A549 (cell line): ENCODE data around the gene VASN. TPM values are rescaled to one million over a fixed set of nuclear protein-coding genes. Genes with fewer than 3 reads are reported as not detected.

ENCODE experiments used
- ATAC-seq, 2 experiments: fragments of 200-7000 bp in 1 of 2; fragments of >200 bp in 1 of 2; cut with Nextera tagmentation in 1 of 2; cut with Tn5 transposase in 1 of 2; 3 replicates each; pipeline versions ENCODE4 v1.8.0 to v1.9.1; 2018 to 2020; ENCODE audit warnings: mild to moderate bottlenecking in 1 of 2, moderate library complexity in 1 of 2
- CTCF ChIA-PET: fragments of 300-600 bp; sonication (Branson Sonifier 250); formaldehyde crosslinking; extraction: SDS; loops from one replicate; lab custom pipeline; 2021; ENCODE audit warnings: antibody characterized with exemption, inconsistent platforms; lab: Yijun Ruan, JAX
- POLR2A ChIA-PET: fragments of 350-600 bp; formaldehyde crosslinking; extraction: SDS; loops from one replicate; lab custom pipeline; 2021; ENCODE audit warnings: antibody characterized with exemption, inconsistent platforms; lab: Yijun Ruan, JAX
- DNase-seq, 2 experiments: peaks; one replicate each; pipeline versions ENCODE4 v3.0.0 to v3.0.0-alpha.2; 2011 to 2016; ENCODE audit warnings: low read depth in 1 of 2, low spot score in 1 of 2
- FAIRE-seq: peaks from 2 replicates; lab custom pipeline; 2011; peaks lifted over from hg19 to GRCh38; lab: Jason Lieb, UNC
- H3K27ac ChIP-seq, 2 experiments: fragments of >200 bp; sonication (Bioruptor Twin); formaldehyde crosslinking; 3 replicates each; pipeline ENCODE4 v1.5.1; 2016 to 2017
- H3K4me1 ChIP-seq: fragments of >200 bp; sonication (Bioruptor Twin); formaldehyde crosslinking; 3 replicates; pipeline ENCODE4 v1.6.1; 2016
- H3K4me2 ChIP-seq: fragments of >200 bp; sonication (Bioruptor Twin); formaldehyde crosslinking; 3 replicates; pipeline ENCODE4 v1.6.1; 2016
- H3K4me3 ChIP-seq: fragments of >200 bp; sonication (Bioruptor Twin); formaldehyde crosslinking; 3 replicates; pipeline ENCODE4 v1.5.1; 2016
- H3K9me3 ChIP-seq: fragments of >200 bp; sonication (Bioruptor Twin); formaldehyde crosslinking; 3 replicates; pipeline ENCODE4 v1.6.1; 2016
- CEBPB ChIP-seq, 2 experiments: fragments of >200 bp in 1 of 2; sonication (Bioruptor Twin) in 1 of 2; formaldehyde crosslinking in 1 of 2; IDR thresholded peaks; 2 replicates each; pipeline ENCODE4 v1.6.1; 2012 to 2016
- CHD4 ChIP-seq: fragments of 200-600 bp; sonication (generic); IDR thresholded peaks from 2 replicates; pipeline ENCODE4 v1.6.1; 2016; ENCODE audit warnings: antibody characterized with exemption, mild to moderate bottlenecking, borderline replicate concordance
- HDAC2 ChIP-seq: fragments of 200-600 bp; sonication (generic); IDR thresholded peaks from 2 replicates; pipeline ENCODE4 v1.6.1; 2016
- HOXB13 ChIP-seq: fragments of 250-450 bp; sonication (Bioruptor Pico); IDR thresholded peaks from 2 replicates; pipeline ENCODE4 v1.5.0; 2020; ENCODE audit warnings: low read depth, mild to moderate bottlenecking, moderate library complexity
- JUN ChIP-seq, 2 experiments: fragments of >200 bp; sonication (Bioruptor Twin); formaldehyde crosslinking; IDR thresholded peaks; 2 replicates in 1 of 2; 3 replicates in 1 of 2; pipeline ENCODE4 v1.6.1; 2016 to 2017
- KDM1A ChIP-seq: fragments of 200-600 bp; sonication (generic); IDR thresholded peaks from 2 replicates; pipeline ENCODE4 v1.6.1; 2016; ENCODE audit warnings: low read depth, mild to moderate bottlenecking
- MAX ChIP-seq: IDR thresholded peaks from 2 replicates; pipeline ENCODE4 v1.6.1; 2012
- MYC ChIP-seq: IDR thresholded peaks from 2 replicates; pipeline ENCODE4 v1.6.1; 2012; ENCODE audit warnings: mild to moderate bottlenecking, inconsistent platforms, low read length, improper control_type of control experiment, borderline replicate concordance
- PHF8 ChIP-seq: fragments of 200-600 bp; sonication (generic); IDR thresholded peaks from 2 replicates; pipeline ENCODE4 v1.6.1; 2016; ENCODE audit warnings: low read depth, mild to moderate bottlenecking, antibody characterized with exemption, moderate library complexity, borderline replicate concordance
- POLR2A ChIP-seq: IDR thresholded peaks from 2 replicates; pipeline ENCODE4 v1.6.1; 2012; ENCODE audit warnings: mild to moderate bottlenecking, low read length
- RARB ChIP-seq: fragments of 250-450 bp; sonication (Bioruptor Pico); IDR thresholded peaks from 2 replicates; pipeline ENCODE4 v1.8.0; 2021; ENCODE audit warnings: mild to moderate bottlenecking, moderate library complexity
- SMC3 ChIP-seq: fragments of >200 bp; sonication (Bioruptor Twin); formaldehyde crosslinking; IDR thresholded peaks from 3 replicates; pipeline ENCODE4 v1.6.1; 2018; ENCODE audit warnings: inconsistent platforms
- TFCP2L1 ChIP-seq: fragments of 250-450 bp; sonication (Bioruptor Pico); IDR thresholded peaks from 2 replicates; pipeline ENCODE4 v1.5.0; 2021; ENCODE audit warnings: mild to moderate bottlenecking
- ZFP36 ChIP-seq: fragments of 450-650 bp; IDR thresholded peaks from 2 replicates; pipeline ENCODE4 v1.6.1; 2014; ENCODE audit warnings: borderline replicate concordance; ENCODE audit not compliant: partially characterized antibody
- ZNF302 ChIP-seq: fragments of 250-450 bp; sonication (Bioruptor Pico); IDR thresholded peaks from 2 replicates; pipeline ENCODE4 v1.9.0; 2021; ENCODE audit warnings: inconsistent platforms, mild to moderate bottlenecking, moderate library complexity
- WGBS: methylation state at CpG from one replicate; pipeline ENCODE4 v1.1.6; 2017; ENCODE audit errors: missing lambda C conversion rate; 5-methylcytosine and 5-hydroxymethylcytosine counted together
- polyA minus RNA-seq: library from RNA; depleted of rRNA, polyadenylated mRNA; stranded (reverse); fragments of >200 nt; gene quantifications from 2 replicates; pipeline ENCODE4 v1.2.3, GENCODE V29; 2011; rRNA and poly(A)+ RNA removed
- polyA plus RNA-seq, 4 experiments: library from polyadenylated mRNA; depleted of rRNA in 3 of 4; stranded (reverse); fragments of >200 nt; fragmentation: RNase III in 1 of 4; extraction: RNeasy Plus Mini Kit Qiagen cat#74134 plus additional on column Dnase treatment in 1 of 4; gene quantifications; 2 replicates in 3 of 4; 3 replicates in 1 of 4; pipeline ENCODE4 v1.2.3, GENCODE V29; 2011 to 2017
- TF ChIP-seq, protein P1 (sequence below): fragments of >200 bp; sonication (Bioruptor Twin); formaldehyde crosslinking; IDR thresholded peaks from 3 replicates; pipeline ENCODE4 v1.6.1; 2016
- TF ChIP-seq, protein P2 (sequence below): fragments of >200 bp; sonication (Bioruptor Twin); formaldehyde crosslinking; IDR thresholded peaks from 3 replicates; pipeline ENCODE4 v1.5.1; 2016
- TF ChIP-seq, protein P3 (sequence below): fragments of 450-650 bp; IDR thresholded peaks from 2 replicates; pipeline ENCODE4 v1.6.1; 2014; ENCODE audit warnings: antibody characterized with exemption

Gene VASN
- polyA plus RNA-seq (2011; rRNA removed), result 2.0 and 2.3 TPM in 2 replicates
- polyA plus RNA-seq (2012; cell fraction: cytosol; rRNA removed), result 6.1 and 9.5 TPM in 2 replicates
- polyA plus RNA-seq (2012; cell fraction: nucleus; rRNA removed), result 14.0 and 32.6 TPM in 2 replicates
- 4.0 to 4.7 TPM (median 4.2 TPM) in 3 replicates for polyA plus RNA-seq (2017; fragmentation: RNase III; extraction: RNeasy Plus Mini Kit Qiagen cat#74134 plus additional on column Dnase treatment)
- polyA minus RNA-seq, result 1.3 and 1.8 TPM in 2 replicates

GRCh38 chr16:4371357-4372000 is at the start of gene VASN:
TSS of gene VASN (plus strand) at chr16:4371848. CDS start at chr16:4380878, 9,030 bp downstream.
- peaks cover 61% of the 10 kb centered on the region for H3K4me1 ChIP-seq
- peak; percentile 49 to 64 for ATAC-seq
- peak; percentile 68 to 78 for DNase-seq
- H3K4me3 ChIP-seq, result peak within 1 kb of the TSS; percentile 70
- ChIA-PET CTCF (interaction anchor here (0.5 to 25.9 kb wide), 6 partner anchors 12 to 118 kb away, joined by 3 to 833 read pairs (median 40); no protein-coding TSS in a partner anchor), POLR2A (interaction anchor here (0.9 kb wide), 1 partner anchor 13 kb away, joined by 3 read pairs; no protein-coding TSS in a partner anchor)
- H3K27ac ChIP-seq, result peak within 1 kb of the TSS; percentile 74 to 94
- TF ChIP-seq RARB (CRISPR knock-in tag) (no peak), PHF8 (peak; percentile 86), MYC (no peak), ZFP36 (no peak), JUN (IDR thresholded peaks at IDR 0.05) (peak; percentile 47 to 58; a peak in 3 of 5 replicates), CEBPB (IDR thresholded peaks at IDR 0.05) (no peak), SMC3 (no peak), TFCP2L1 (CRISPR knock-in tag) (0 out of 2 replicates have a peak, but pooled peaks have one; percentile 33), HOXB13 (CRISPR knock-in tag) (no peak), POLR2A (peak; percentile 98), CHD4 (no peak), HDAC2 (no peak), KDM1A (no peak)
- TF ChIP-seq, protein P1, sequence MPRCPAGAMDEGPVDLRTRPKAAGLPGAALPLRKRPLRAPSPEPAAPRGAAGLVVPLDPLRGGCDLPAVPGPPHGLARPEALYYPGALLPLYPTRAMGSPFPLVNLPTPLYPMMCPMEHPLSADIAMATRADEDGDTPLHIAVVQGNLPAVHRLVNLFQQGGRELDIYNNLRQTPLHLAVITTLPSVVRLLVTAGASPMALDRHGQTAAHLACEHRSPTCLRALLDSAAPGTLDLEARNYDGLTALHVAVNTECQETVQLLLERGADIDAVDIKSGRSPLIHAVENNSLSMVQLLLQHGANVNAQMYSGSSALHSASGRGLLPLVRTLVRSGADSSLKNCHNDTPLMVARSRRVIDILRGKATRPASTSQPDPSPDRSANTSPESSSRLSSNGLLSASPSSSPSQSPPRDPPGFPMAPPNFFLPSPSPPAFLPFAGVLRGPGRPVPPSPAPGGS, result peak; percentile 88; the same call in 2 of the 3 replicates
- TF ChIP-seq, protein P2, sequence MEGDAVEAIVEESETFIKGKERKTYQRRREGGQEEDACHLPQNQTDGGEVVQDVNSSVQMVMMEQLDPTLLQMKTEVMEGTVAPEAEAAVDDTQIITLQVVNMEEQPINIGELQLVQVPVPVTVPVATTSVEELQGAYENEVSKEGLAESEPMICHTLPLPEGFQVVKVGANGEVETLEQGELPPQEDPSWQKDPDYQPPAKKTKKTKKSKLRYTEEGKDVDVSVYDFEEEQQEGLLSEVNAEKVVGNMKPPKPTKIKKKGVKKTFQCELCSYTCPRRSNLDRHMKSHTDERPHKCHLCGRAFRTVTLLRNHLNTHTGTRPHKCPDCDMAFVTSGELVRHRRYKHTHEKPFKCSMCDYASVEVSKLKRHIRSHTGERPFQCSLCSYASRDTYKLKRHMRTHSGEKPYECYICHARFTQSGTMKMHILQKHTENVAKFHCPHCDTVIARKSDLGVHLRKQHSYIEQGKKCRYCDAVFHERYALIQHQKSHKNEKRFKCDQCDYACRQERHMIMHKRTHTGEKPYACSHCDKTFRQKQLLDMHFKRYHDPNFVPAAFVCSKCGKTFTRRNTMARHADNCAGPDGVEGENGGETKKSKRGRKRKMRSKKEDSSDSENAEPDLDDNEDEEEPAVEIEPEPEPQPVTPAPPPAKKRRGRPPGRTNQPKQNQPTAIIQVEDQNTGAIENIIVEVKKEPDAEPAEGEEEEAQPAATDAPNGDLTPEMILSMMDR, result no peak
- TF ChIP-seq, protein P3, sequence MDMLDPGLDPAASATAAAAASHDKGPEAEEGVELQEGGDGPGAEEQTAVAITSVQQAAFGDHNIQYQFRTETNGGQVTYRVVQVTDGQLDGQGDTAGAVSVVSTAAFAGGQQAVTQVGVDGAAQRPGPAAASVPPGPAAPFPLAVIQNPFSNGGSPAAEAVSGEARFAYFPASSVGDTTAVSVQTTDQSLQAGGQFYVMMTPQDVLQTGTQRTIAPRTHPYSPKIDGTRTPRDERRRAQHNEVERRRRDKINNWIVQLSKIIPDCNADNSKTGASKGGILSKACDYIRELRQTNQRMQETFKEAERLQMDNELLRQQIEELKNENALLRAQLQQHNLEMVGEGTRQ, result peak; percentile 12; the same call in 1 of the 2 replicates
- 9% methylated on average over 15 of the region's 50 CpGs for WGBS
- peak within 1 kb of the TSS; percentile 97 for H3K4me2 ChIP-seq
- H3K9me3 ChIP-seq, result no peaks in the 10 kb centered on the region
- FAIRE-seq, result no peak

DNA sequence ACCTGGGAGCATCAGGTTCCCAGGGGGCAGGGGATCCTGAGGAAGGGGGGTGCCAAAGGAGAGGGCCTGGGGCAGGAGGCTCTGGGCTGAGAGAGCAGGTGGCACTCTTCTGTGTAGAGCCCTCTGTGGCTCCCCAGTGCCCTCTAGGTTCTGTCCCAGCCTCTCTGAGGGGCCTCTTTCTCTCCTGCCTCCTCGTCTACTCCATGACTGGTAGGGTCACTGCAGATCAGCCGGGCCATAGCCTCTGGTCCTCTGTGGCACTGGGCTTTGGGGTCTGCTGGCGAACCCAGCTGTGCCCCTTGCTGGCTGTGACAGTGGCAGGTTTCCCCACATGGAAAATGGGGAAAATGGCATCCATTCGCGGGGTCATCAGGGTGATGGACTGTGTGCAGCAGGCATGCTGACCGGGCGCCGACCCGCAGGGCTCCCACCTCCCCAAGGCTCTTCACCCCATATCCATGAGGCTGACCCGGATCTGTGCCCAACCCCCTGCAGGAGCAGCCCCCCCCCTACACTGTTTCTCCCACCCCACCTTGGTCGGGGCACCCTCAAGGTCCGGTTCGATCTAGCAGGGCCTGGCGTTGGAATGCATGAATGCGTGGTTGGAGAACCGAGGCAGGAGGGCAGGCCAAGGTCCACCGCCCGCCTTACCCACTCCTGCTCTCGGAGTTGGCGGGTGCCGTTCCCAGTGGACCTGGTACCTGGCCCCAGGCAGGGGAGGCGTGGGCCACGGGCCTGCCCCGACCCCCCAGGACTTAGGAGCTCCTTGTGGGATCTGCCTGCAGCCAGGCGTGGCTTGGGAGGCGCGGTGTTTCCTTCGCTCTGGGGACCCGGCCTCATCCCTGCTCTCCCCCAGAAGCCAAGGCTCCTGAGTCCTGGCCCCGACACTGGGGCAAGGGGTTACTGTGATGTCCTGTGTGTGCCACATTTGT is 49.3 kb upstream of the VASN start:
- DNase-seq (no peak), FAIRE-seq (no peak), ATAC-seq (no peak)
- Histone ChIP-seq H3K4me1 (peaks cover 90% of the 10 kb centered on the region), H3K4me2 (peak overlapping the region; percentile 93), H3K4me3 (no peak overlapping the region), H3K9me3 (no peaks in the 10 kb centered on the region), H3K27ac (peak overlapping the region; percentile 78 to 96)
- ChIA-PET POLR2A (interaction anchor here (1.1 to 2.5 kb wide), 2 partner anchors 29 to 51 kb away, joined by 3 to 7 read pairs; partner anchors contain the start of gene PAM16), CTCF (interaction anchor here (0.7 to 22.8 kb wide), 12 partner anchors 9 to 80 kb away, joined by 3 to 423 read pairs (median 4); partner anchors contain the start of gene GLIS2)
- TF ChIP-seq ZFP36 (peak; percentile 69), MAX (no peak), ZNF302 (CRISPR knock-in tag) (no peak)
- WGBS, result 77% methylated on average over 20 of the region's 30 CpGs
